Kidney (tissue), 14 donors: ENCODE measurements around the gene PIP4K2C. TPM values are rescaled to one million over a fixed set of nuclear protein-coding genes. Genes with fewer than 3 reads are reported as not detected.

Experiments
- DNase-seq, 5 donors: peaks; one replicate each; pipeline ENCODE4 v3.0.0-alpha.2; 2013 to 2020
- FAIRE-seq: peaks from 2 replicates; lab custom pipeline; 2012; peaks lifted over from hg19 to GRCh38; lab: Jason Lieb, UNC
- H3K27ac ChIP-seq, 2 donors: one replicate each; pipeline ENCODE4 v1.7.0; 2013; ENCODE audit warnings: low read depth in 2 of 2, low read length in 2 of 2, inconsistent platforms in 1 of 2
- H3K27me3 ChIP-seq: one replicate; pipeline ENCODE4 v1.7.1; 2013; ENCODE audit warnings: low read length, inconsistent platforms; ENCODE audit not compliant: control insufficient read depth, insufficient read depth
- H3K36me3 ChIP-seq, 3 donors: one replicate each; pipeline versions ENCODE4 v1.7.0 to v1.7.1; 2013; ENCODE audit warnings: low read length in 3 of 3, control low read depth in 1 of 3, inconsistent platforms in 1 of 3; ENCODE audit not compliant: insufficient read depth in 3 of 3, control insufficient read depth in 2 of 3
- H3K4me1 ChIP-seq, 3 donors: one replicate each; pipeline versions ENCODE4 v1.7.0 to v1.7.1; 2013; ENCODE audit warnings: low read length in 3 of 3, inconsistent platforms in 1 of 3, low read depth in 1 of 3; ENCODE audit not compliant: control insufficient read depth in 2 of 3, insufficient read depth in 2 of 3
- H3K4me3 ChIP-seq, 3 donors: one replicate each; pipeline versions ENCODE4 v1.7.0 to v1.8.1; 2013; ENCODE audit warnings: low read length in 3 of 3, control low read depth in 1 of 3, inconsistent platforms in 1 of 3
- H3K9ac ChIP-seq, 3 donors: one replicate each; pipeline versions ENCODE4 v1.7.0 to v1.7.1; 2013; ENCODE audit warnings: low read length in 3 of 3, control low read depth in 1 of 3, inconsistent platforms in 1 of 3
- H3K9me3 ChIP-seq, 3 donors: one replicate each; pipeline versions ENCODE4 v1.7.0 to v1.7.1; 2013; ENCODE audit warnings: low read length in 3 of 3, control low read depth in 1 of 3, inconsistent platforms in 1 of 3; ENCODE audit not compliant: control insufficient read depth in 2 of 3, insufficient read depth in 1 of 3
- intact Hi-C: fragments of 100-400 bp; cut with DNase I; formaldehyde crosslinking; loops from one replicate; pipeline ENCODE4 v1.11.1; 2022
- polyA plus RNA-seq: library from polyadenylated mRNA; stranded (reverse); fragments of 350-450 nt; fragmentation: Illumina TruSeq; extraction: RNeasy Lipid Tissue Mini Kit (QIAGEN cat#74804); gene quantifications from one replicate; pipeline ENCODE4 v1.2.3, GENCODE V29; 2014; ENCODE audit warnings: low read depth, low replicate concordance; ENCODE audit not compliant: insufficient read depth
- total RNA-seq: library from RNA; stranded (reverse); fragmentation: NEBNext Ultra II Directional; extraction: Animal tissue kit (Norgen Biotek cat#: 25700); gene quantifications from one replicate; pipeline ENCODE4 v1.2.1, GENCODE V29; 2021
- TF ChIP-seq, protein P1 (sequence below): IDR thresholded peaks from 3 replicates; pipeline ENCODE4 v1.5.1; 2012; ENCODE audit warnings: mild to moderate bottlenecking, moderate library complexity, borderline replicate concordance; ENCODE audit not compliant: insufficient read depth; ENCODE audit errors: extremely low read depth
- donor health status: control.
- donor health status: control.
- donor health status: control.
- donor health status: control.
- donor health status: control.
- donor health status: DM: yes; HTN: yes; CAD: no.
- donor health status: Normal renal cell carcinoma (clear cell type).

Gene PIP4K2C
- total and polyA plus RNA-seq, 2 donors from 2014 or later = 43.2 to 52.4 TPM

DNA sequence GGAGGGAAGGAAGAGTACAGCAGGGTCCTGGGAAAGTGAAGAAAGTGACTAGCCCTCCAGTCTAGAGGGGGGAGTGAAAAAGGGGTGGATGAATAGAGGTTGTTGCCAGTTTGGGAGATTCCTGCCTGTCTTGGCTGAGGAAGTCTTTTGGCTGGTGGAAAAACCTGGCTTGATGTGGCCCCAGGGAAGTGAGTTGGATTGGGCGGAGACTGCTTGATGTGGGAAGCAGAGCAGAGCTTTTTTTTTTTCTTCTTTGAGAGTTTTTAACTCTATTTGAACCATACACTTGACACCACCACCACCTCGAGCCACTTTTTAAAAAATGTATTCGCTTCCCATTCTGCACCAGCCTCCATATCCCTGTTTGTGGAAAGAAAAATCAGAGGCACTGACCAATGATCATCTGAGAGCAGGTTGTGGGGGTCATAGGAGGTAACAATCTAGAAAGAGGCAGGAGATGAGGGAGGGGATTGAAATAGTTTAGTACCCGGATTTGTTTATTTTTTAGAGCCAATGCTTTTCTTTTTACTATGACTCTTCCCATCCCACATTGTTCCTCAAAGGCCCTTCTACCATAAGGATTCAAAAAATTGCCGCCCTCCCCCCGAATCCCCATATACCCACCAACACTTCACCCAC lies 12.9 kb downstream of the PIP4K2C start:
- intact Hi-C loops = no loop called here
- Histone ChIP-seq H3K4me1 (peaks cover 0 to 5% (median 0%) of the 10 kb centered on the region in 3 donors), H3K27ac (peak overlapping the region; percentile 69 to 85), H3K9ac (peak overlapping the region; percentile 37 to 88 (median 83)), H3K36me3 (peaks cover 0 to 27% (median 6%) of the 10 kb centered on the region in 3 donors), H3K9me3 (no peaks in the 10 kb centered on the region), H3K4me3 (peak overlapping the region; percentile 75 to 85 (median 82)), H3K27me3 (no peaks in the 10 kb centered on the region)
- TF ChIP-seq, protein P1, sequence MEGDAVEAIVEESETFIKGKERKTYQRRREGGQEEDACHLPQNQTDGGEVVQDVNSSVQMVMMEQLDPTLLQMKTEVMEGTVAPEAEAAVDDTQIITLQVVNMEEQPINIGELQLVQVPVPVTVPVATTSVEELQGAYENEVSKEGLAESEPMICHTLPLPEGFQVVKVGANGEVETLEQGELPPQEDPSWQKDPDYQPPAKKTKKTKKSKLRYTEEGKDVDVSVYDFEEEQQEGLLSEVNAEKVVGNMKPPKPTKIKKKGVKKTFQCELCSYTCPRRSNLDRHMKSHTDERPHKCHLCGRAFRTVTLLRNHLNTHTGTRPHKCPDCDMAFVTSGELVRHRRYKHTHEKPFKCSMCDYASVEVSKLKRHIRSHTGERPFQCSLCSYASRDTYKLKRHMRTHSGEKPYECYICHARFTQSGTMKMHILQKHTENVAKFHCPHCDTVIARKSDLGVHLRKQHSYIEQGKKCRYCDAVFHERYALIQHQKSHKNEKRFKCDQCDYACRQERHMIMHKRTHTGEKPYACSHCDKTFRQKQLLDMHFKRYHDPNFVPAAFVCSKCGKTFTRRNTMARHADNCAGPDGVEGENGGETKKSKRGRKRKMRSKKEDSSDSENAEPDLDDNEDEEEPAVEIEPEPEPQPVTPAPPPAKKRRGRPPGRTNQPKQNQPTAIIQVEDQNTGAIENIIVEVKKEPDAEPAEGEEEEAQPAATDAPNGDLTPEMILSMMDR = no peak
- DNase-seq (peak in 3 of 5 donors; percentile 69 to 91 (median 82)), FAIRE-seq (no peak)

GRCh38 chr12:57604454-57604991 lies 13.5 kb downstream of the PIP4K2C start, which contains the start of gene DTX3:
Gene DTX3 (plus strand): TSS chr12:57604824. CDS start chr12:57606518, 1,694 bp downstream.
- Histone ChIP-seq H3K27me3 (no peaks in the 10 kb centered on the region), H3K27ac (peak within 1 kb of the TSS; percentile 69 to 85), H3K4me3 (peak within 1 kb of the TSS; percentile 75 to 85 (median 82)), H3K9ac (peak within 1 kb of the TSS; percentile 72 to 88 (median 83)), H3K36me3 (peaks cover 0 to 21% (median 4%) of the 10 kb centered on the region in 3 donors), H3K4me1 (peaks cover 0 to 6% (median 0%) of the 10 kb centered on the region in 3 donors), H3K9me3 (no peaks in the 10 kb centered on the region)
- TF ChIP-seq, protein P1 = no peak
- DNase-seq = peak in 3 of 5 donors; percentile 56 to 82 (median 78)
- intact Hi-C loops = no loop called here
- no peak for FAIRE-seq

DNA sequence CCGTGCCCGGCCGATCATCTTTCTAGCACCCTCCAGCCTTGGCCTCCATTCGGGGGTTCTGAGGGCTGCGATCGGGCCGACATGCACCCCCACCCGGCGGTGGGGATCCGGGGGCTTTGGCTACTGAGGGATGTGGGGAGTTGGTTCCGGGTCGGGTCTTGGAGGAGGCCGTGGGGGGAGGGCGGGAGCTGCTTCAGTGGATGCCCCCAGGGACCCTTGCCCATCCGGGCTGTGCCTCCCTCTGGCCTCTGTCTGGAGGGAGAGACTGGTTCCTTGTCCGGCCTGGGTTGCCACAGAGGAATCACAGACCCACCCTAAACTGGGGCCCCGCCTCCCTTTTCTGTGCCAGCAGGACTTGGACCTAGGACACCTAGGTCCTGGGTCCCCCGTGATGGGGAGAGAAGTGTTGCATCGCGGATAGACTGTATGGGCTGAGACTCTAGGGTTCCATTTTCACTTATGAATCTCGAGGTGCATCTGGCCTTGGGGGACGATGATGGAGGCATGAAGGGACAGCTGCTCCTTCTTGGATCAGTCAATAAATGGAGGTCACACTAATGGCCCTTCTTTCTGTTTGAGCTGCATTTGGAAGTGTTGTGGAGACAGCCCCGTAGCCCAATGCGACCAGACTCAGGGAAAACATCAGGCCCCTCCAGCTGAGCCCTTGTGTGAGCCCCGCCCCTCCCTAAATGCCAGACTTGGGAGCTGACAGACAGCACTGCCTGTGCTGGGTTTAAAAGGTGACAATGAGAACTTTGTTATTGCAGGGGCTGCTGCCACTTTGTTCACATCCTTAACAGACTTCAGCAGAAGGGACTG lies 14.2 kb downstream of the PIP4K2C start:
- no peak for FAIRE-seq
- Histone ChIP-seq H3K4me3 (peak overlapping the region; percentile 58 to 75 (median 63)), H3K9ac (peak overlapping the region; percentile 27 to 87 (median 72)), H3K27me3 (no peaks in the 10 kb centered on the region), H3K4me1 (peaks cover 0 to 6% (median 0%) of the 10 kb centered on the region in 3 donors), H3K9me3 (no peaks in the 10 kb centered on the region), H3K27ac (peak overlapping the region; percentile 56 to 69), H3K36me3 (peaks cover 0 to 14% (median 2%) of the 10 kb centered on the region in 3 donors)
- intact Hi-C loops = no loop called here
- DNase-seq = peak in 3 of 5 donors; percentile 26 to 76 (median 58)
- TF ChIP-seq, protein P1 = no peak
